ENCODE measurements around the gene HRG.
"Not testable (repeated sequence)": the region's sequence is repeated elsewhere in the genome, so short reads cannot be mapped to it uniquely, and the experiment has no call there.

Gene HRG

GRCh38 chr3:186680869-186681268, 15.1 kb downstream of the HRG start:
- DNase-seq (ENCODE audit: low read depth, low spot score): no peak

DNA sequence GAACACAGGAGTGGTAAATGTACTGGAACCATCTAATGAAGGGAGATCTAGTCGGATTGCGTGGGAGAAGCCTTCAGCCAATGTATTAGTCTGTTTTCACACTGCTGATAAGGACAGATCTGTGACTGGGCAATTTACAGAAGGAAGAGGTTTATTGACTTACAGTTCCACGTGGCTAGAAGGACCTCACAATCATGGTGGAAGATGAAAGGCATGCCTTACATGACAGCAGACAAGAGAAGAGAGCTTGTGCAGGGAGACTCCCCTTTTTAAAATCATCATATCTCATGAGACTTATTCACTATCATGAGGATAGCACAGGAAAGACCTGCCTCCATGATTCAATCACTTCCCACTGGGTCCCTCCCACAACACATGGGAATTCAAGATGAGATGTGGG, 17.0 kb downstream of the HRG start:
- no peak for DNase-seq (ENCODE audit: low read depth, low spot score)

DNA sequence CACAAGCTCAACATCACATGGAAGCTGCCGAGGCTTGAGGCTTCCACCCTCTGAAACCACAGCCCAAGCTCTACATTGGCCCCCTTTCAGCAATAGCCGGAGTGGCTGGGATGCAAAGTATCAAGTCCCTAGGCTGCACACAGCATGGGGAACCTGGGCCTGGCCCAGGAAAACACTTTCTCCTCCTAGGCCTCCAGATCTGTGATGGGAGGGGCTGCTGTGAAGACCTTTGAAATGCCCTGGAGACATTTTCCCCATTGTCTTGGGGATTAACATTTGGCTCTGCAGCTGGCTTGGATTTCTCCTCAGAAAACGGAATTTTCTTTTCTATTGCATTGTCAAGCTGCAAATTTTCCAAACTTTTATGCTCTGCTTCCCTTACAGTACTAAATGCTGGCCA, 18.2 kb downstream of the HRG start:
- no peak for DNase-seq (ENCODE audit: low read depth, low spot score)

- DNase-seq (ENCODE audit: low read depth, low spot score): not testable (repeated sequence)
Observed at GRCh38 chr3:186686475-186686874, 20.7 kb downstream of the HRG start.

- DNase-seq (ENCODE audit: low read depth, low spot score): no peak
Observed at GRCh38 chr3:186687120-186687651, 21.4 kb downstream of the HRG start.

GRCh38 chr3:186690304-186690703, 24.5 kb downstream of the HRG start:
- not testable (repeated sequence) for DNase-seq (ENCODE audit: low read depth, low spot score)

DNA sequence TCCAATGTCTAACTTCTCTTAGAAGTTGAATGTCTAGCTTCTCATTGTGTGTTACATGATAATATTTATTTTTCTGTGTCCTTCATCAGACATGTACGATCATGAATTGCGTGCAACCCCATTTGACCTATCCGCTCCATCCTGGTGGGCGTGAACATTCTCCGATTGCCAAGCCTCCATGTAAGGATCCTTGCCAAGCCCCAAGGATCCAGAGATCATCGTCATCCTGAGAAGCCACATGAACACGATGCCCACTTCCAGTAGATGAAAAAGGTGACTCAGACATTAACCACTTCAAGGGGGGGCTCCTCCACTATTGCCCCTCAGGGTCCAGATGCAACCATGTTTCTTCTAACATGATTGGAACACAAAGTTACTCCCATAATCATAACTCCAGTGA, 25.9 kb downstream of the HRG start:
- DNase-seq (ENCODE audit: low read depth, low spot score): no peak

- no peak for DNase-seq (ENCODE audit: low read depth, low spot score)
Observed at GRCh38 chr3:186693843-186694242, 28.0 kb downstream of the HRG start.

DNA sequence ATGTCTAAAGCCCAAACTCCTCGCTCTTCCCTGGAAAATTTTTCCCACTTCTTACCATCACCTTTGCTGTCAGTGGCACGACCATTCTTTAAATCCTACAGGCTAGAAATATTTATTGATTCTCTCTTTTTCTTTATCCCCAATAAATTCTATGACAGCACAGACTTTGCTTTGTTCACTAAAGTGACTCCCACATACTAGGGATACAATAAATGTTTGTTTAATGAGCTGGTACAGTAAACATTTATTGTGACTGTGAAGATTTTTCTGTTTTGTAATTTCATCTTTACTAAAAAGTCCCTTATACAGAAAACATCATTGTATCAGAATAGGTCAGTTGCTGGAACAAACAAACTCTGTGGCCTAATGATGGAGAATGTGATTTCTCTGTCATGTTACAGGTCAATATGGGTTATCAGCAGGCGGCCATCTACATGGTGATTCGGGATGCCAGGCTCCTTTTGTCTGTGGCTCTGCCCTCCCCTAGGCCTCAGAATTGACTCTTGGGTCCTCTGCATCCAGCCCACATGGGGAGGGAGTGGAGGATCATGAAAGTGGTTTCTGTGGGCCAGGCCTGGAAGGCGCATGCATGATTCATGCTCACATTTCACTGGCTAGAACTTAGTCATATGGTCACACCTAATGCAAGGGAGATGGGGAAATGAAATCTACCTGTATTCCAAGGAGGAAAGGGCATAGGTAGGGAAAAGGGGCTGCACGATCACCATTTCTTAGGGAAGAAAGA, 28.6 kb downstream of the HRG start:
- no peak for DNase-seq (ENCODE audit: low read depth, low spot score)

- DNase-seq (ENCODE audit: low read depth, low spot score): no peak
Observed at GRCh38 chr3:186696522-186696921, 30.7 kb downstream of the HRG start.

GRCh38 chr3:186697510-186697909, 31.7 kb downstream of the HRG start:
- DNase-seq (ENCODE audit: low read depth, low spot score): no peak

- no peak for DNase-seq (ENCODE audit: low read depth, low spot score)
Observed at GRCh38 chr3:186700267-186700666, 34.5 kb downstream of the HRG start.

DNA sequence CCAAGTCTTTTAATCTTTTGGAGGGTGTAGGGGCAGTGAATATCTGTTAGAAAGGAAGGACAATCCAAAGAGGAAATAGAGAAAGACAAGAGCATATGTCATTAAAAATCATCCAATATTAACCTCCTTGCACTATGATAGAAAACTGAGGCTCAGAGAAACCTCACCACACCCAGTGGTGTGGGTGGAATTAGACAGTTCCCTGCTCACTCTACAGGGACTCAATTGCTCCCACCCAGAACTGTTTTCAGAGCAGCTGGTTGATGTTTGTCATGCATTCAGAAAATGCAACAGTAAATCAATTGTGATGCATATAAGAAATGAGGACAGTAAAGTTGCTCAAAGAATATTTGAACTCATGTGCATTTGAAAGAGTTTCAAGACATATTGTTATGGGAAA, 36.6 kb downstream of the HRG start:
- DNase-seq (ENCODE audit: low read depth, low spot score): not testable (repeated sequence)

GRCh38 chr3:186705882-186706780, 40.3 kb downstream of the HRG start:
- DNase-seq (ENCODE audit: low read depth, low spot score): no peak

DNA sequence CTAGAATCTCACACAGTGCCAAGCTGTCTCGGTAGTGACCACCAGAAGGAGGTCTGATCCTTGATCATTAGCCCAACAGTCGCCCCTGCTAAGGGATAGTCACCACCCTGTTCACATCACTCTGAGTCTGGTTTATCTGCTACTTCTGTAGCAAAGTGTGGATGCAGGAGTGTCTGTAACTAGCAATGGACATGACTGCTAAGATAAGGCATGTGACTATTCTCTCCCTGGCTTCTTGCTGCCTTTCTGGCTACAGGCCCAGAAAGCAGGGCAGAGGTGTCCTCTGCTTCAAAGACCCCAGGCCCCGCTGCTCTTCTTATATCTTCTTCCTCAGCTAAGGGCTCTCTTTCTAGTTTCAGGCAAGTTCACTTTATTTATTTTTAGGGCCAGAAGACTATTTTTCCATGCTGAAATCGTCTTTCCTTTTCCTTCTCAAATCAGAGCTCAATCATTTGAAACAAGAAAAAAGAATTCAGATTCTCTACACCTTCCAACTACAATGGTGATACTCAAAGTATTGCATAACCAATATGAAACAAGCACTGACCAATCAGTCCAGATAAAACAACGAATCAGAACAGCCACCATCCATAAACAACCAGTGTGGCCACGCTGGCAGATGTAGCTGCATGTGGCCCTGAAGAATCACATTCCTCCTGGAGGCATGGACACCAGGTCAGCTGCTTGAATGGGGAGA, 43.3 kb downstream of the HRG start:
- no peak for DNase-seq (ENCODE audit: low read depth, low spot score)

GRCh38 chr3:186710694-186711093, 44.9 kb downstream of the HRG start:
- not testable (repeated sequence) for DNase-seq (ENCODE audit: low read depth, low spot score)

- DNase-seq (ENCODE audit: low read depth, low spot score): no peak
Observed at GRCh38 chr3:186713499-186713898, 47.7 kb downstream of the HRG start.

DNA sequence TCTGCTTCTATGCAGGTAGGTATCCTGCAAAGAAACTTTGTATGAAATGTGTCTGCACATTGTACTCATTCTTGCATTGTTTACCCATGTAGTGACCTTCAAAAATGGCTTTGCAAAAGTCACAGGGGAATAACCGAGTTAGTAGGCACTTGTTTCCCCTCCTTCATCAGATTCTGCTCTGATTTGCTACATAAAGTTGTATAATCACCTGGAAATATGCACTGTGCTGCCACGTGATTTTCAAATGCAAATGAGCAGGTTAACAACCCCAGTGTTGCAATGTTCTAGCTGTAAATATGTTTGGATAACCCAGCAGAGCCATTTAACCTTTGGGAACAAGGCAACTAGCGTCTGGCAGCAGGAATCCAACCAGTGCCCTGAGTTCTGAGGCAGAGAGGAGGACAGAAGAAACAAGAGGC, 51.2 kb downstream of the HRG start, which contains the start of gene KNG1:
Gene KNG1, plus strand, starts transcription at position 321 of the 419 bp plus-strand sequence. CDS start 184 bp downstream, outside the sequence.
- DNase-seq (ENCODE audit: low read depth, low spot score): no peak

DNA sequence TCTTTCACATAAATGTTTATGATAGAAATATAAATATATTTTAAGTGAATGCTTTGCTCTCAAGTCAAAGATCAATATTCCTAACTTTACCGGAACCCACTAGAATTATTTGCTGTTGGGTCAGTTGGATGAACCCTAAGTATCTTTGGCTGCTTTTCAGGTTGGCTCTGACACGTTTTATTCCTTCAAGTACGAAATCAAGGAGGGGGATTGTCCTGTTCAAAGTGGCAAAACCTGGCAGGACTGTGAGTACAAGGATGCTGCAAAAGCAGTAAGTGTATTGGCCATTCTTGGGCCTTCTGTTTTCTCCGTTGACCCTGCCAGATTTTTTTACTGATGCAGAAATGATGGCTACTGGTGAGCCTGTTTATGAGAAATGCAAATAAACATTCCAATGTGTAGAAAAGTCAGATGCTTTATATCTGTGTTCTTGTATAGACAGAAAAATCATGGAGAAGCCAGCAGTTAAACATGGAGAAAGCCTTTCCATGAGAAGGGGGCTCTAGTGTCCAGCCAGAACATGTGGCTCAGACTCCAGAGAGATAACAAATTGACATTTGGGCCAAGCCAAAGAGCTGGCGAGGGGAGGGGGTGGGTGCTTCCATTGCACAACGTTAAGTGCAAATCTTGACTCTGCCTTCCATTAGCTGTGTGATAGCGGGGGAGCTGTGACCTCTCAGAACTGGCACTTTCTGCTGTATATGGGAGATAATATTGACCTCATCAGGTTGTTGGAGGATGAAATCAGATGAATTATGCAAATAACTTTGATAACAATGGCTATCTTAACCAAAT, 54.3 kb downstream of the HRG start:
- no peak for DNase-seq (ENCODE audit: low read depth, low spot score)

DNA sequence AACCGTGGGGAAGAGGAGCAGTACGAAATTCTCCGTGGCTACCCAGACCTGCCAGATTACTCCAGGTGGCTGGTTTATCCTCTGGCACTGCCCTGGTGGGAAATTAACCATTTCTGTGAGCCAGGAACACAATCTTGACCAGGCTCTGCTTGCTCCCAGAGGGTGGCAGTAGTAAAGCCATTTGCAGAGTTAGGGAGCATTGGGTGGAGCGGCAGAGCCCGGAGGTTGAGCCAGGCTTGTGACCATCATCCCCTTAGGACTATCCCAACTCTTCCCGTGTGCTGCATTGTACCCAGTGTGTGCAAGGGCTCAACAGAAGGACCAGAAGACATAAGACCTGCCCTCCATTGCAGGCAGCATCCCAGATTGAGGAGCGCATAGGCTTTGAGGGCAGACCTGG, 56.6 kb downstream of the HRG start:
- DNase-seq (ENCODE audit: low read depth, low spot score): no peak

DNA sequence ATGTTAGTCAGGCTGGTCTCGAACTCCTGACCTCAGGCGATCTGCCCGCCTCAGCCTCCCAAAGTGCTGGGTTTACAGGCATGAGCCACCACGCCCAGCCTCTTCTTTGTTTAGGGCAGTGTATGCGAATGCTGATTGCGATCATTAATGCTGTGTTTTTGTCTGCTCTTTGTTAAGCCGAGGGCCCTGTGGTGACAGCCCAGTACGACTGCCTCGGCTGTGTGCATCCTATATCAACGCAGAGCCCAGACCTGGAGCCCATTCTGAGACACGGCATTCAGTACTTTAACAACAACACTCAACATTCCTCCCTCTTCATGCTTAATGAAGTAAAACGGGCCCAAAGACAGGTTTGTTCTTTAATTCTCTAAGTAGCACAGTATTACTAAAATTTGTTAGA, 59.1 kb downstream of the HRG start:
- no peak for DNase-seq (ENCODE audit: low read depth, low spot score)
